ENCODE results near the gene BUB1. TPM values are rescaled to one million over a fixed set of nuclear protein-coding genes. Genes with fewer than 3 reads are reported as not detected.
A peak's percentile ranks its signal among the peaks of the same experiment; 100 is the strongest.

Gene BUB1
- total and polyA plus RNA-seq, 9 of the 15 experiments (the other 6 are each of a cell fraction or from before 2014, with no cell fraction given): 73.4 to 247 (median 118) TPM

DNA sequence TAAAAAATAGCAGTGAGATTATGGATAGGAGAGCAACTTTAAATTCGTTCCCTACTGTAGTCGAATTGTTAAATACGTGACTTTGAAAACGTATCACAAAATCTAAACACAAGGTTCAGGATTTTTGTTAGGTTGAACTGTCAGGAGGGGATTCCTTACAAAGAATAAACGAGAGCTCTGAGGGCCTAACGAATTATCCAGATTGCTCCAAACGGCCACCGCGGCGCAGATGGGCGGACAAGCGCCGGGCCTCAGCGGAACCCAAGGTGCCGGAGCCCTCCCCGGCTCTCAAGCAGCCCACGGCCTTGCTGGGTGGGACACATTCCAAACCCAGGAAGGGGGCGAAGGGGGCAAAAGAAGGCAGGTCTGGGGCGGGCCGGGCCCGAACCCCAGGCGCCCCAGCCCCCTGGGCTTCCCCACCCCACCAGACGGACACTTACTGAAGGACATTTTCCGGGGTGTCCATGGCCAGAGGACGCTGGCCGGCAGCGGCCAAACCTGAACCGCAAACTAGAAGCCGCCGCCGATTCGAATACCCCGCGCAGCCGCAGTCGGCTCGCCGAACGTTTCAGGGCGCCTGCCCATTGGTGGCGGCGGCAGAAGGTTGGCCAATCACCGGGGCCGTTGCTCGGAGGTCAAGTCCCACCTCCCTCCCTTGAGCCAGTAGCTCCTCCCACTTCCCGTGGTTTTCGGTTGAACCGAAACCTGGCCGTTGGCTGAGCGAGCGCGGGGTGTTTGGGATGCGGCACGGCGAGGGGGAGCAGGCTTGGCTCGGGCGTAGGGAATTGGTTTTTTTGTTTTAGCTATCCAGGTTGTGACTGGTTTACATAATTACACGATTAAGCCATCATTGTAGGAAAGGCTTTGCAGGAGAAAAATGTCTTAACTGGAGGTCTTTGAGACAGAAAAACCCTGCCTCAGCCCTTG lies at the start of gene BUB1 (continued):
- TF ChIP-seq CEBPG (CRISPR knock-in tag; IDR thresholded peaks at IDR 0.05) (no peak), CEBPG (tag; conservative IDR thresholded peaks at IDR 0.05 in 1 of 2, IDR thresholded peaks at IDR 0.05 in 1 of 2) (no peak), ZMIZ1 (IDR thresholded peaks at IDR 0.05; ENCODE audit: low read depth in 2 of 2, low read length in 2 of 2) (0 out of 4 replicates have a peak, but pooled peaks of 1 of the 2 experiments have one; percentile 50), SUPT5H (IDR thresholded peaks at IDR 0.05) (peak; percentile 96), RBM39 (optimal IDR thresholded peaks at IDR 0.05; ENCODE audit: low read depth, low read length) (no peak), E2F8 (IDR thresholded peaks at IDR 0.05; ENCODE audit: low read depth, partially characterized antibody) (peak; percentile 29), EWSR1 (IDR thresholded peaks at IDR 0.05; ENCODE audit: borderline replicate concordance, low read depth, partially characterized antibody) (no peak), CBFB (CRISPR knock-in tag; IDR thresholded peaks at IDR 0.05) (no peak)
- TF ChIP-seq, protein P1, sequence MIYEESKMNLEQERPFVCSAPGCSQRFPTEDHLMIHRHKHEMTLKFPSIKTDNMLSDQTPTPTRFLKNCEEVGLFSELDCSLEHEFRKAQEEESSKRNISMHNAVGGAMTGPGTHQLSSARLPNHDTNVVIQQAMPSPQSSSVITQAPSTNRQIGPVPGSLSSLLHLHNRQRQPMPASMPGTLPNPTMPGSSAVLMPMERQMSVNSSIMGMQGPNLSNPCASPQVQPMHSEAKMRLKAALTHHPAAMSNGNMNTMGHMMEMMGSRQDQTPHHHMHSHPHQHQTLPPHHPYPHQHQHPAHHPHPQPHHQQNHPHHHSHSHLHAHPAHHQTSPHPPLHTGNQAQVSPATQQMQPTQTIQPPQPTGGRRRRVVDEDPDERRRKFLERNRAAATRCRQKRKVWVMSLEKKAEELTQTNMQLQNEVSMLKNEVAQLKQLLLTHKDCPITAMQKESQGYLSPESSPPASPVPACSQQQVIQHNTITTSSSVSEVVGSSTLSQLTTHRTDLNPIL (CRISPR knock-in tag; IDR thresholded peaks at IDR 0.05): no peak
- TF ChIP-seq, protein P2, sequence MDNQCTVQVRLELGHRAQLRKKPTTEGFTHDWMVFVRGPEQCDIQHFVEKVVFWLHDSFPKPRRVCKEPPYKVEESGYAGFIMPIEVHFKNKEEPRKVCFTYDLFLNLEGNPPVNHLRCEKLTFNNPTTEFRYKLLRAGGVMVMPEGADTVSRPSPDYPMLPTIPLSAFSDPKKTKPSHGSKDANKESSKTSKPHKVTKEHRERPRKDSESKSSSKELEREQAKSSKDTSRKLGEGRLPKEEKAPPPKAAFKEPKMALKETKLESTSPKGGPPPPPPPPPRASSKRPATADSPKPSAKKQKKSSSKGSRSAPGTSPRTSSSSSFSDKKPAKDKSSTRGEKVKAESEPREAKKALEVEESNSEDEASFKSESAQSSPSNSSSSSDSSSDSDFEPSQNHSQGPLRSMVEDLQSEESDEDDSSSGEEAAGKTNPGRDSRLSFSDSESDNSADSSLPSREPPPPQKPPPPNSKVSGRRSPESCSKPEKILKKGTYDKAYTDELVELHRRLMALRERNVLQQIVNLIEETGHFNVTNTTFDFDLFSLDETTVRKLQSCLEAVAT (IDR thresholded peaks at IDR 0.05): peak in 1 of 2 experiments; percentile 92

Data from K562 (cell line).